Activated naive CD8-positive, alpha-beta T cell (primary cell): Measurements from ENCODE around the gene DYNC1I2.

Experiments used
- H3K27ac Mint-ChIP-seq: one replicate; pipeline ENCODE4 v1.8.0; 2021; ENCODE audit warnings: mixed read lengths
- H3K27me3 Mint-ChIP-seq: one replicate; pipeline ENCODE4 v1.8.0; 2021; ENCODE audit warnings: mixed read lengths
- H3K36me3 Mint-ChIP-seq: one replicate; pipeline ENCODE4 v1.8.0; 2021; ENCODE audit warnings: mixed read lengths
- H3K4me1 Mint-ChIP-seq: one replicate; pipeline ENCODE4 v1.8.0; 2021; ENCODE audit warnings: low read depth, mixed read lengths
- H3K4me3 Mint-ChIP-seq: one replicate; pipeline ENCODE4 v1.8.0; 2021; ENCODE audit warnings: mild to moderate bottlenecking, mixed read lengths
- H3K9me3 Mint-ChIP-seq: one replicate; pipeline ENCODE4 v1.8.0; 2021; ENCODE audit warnings: low read depth, mixed read lengths

DYNC1I2 gene

GRCh38 chr2:171687287-171688128 lies at the start of gene DYNC1I2:
TSS of gene DYNC1I2 (plus strand) at chr2:171687469. CDS start at chr2:171690156, 2,687 bp downstream.
- peaks cover 30% of the 10 kb centered on the region for H3K4me1 Mint-ChIP-seq
- peak within 1 kb of the TSS; percentile 89 for H3K4me3 Mint-ChIP-seq
- peaks cover 2% of the 10 kb centered on the region for H3K36me3 Mint-ChIP-seq
- H3K27me3 Mint-ChIP-seq = no peaks in the 10 kb centered on the region
- peak within 1 kb of the TSS; percentile 84 for H3K27ac Mint-ChIP-seq
- H3K9me3 Mint-ChIP-seq = no peaks in the 10 kb centered on the region

DNA sequence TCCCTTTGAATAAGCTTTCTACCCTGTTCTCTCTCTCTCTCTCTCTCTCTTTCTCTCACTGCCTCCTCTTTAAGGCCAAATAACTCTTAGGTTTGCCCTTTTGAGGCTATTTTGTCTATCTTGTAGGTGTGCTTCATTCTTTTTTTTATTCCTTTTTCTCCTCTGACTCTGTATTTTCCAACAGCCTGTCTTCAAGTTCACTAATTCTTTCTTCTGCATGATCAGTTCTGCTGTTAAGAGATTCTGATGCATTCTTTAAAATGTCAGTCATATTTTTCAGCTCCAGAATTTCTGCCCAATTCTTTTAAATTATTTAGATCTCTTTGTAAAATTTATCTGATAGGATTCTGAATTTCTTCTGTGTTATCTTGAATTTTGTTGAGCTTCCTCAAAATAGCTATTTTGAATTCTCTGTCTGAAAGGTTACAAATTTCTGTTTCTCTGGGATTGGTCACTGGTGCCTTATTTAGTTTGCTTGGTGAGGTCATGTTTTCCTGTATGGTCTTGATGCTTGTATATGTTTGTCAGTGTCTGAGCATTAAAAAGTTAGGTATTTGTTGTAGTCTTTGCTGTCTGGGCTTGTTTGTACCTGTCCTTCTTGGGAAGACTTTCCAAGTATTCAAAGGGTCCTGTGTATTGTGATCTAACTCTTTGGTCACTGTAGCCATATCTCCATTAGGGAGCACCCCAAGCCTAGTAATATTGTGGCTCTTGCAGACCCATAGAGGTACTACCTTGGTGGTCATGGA lies 35.4 kb upstream of the DYNC1I2 start:
- Mint-ChIP-seq H3K27ac (no peak overlapping the region), H3K36me3 (peaks cover 9% of the 10 kb centered on the region), H3K9me3 (peaks cover 20% of the 10 kb centered on the region), H3K4me1 (no peaks in the 10 kb centered on the region), H3K4me3 (no peak overlapping the region), H3K27me3 (peaks cover 22% of the 10 kb centered on the region)

GRCh38 chr2:171652416-171652785 lies 34.9 kb upstream of the DYNC1I2 start:
- H3K27me3 Mint-ChIP-seq = peaks cover 23% of the 10 kb centered on the region
- H3K4me1 Mint-ChIP-seq = no peaks in the 10 kb centered on the region
- no peak overlapping the region for H3K4me3 Mint-ChIP-seq
- H3K9me3 Mint-ChIP-seq = peaks cover 20% of the 10 kb centered on the region
- H3K36me3 Mint-ChIP-seq = peaks cover 9% of the 10 kb centered on the region
- no peak overlapping the region for H3K27ac Mint-ChIP-seq

DNA sequence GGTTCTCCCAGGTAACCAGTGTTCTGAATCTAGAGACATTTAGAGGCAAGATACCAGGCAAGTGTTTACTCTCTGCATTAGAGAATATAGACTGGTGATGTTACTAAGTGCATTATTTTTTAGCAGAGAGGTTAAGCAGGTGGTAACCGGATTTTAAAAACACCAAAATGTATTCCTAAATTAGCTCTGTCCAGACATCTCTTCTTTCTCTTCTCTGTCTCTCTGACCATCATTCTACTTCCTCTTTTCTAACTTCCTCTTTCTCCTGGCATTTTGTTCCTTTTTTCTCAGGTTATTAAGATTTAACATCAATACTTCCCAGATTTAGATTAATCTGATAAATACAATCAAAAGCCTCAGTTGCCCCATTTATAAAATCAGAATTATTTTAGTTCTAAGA lies 31.7 kb upstream of the DYNC1I2 start:
- no peaks in the 10 kb centered on the region for H3K4me1 Mint-ChIP-seq
- H3K9me3 Mint-ChIP-seq = peaks cover 7% of the 10 kb centered on the region
- peaks cover 22% of the 10 kb centered on the region for H3K27me3 Mint-ChIP-seq
- H3K36me3 Mint-ChIP-seq = peaks cover 4% of the 10 kb centered on the region
- no peak overlapping the region for H3K4me3 Mint-ChIP-seq
- no peak overlapping the region for H3K27ac Mint-ChIP-seq

GRCh38 chr2:171667041-171667440 lies 20.2 kb upstream of the DYNC1I2 start:
- Mint-ChIP-seq H3K27ac (no peak overlapping the region), H3K4me1 (no peaks in the 10 kb centered on the region), H3K4me3 (no peak overlapping the region), H3K27me3 (peaks cover 11% of the 10 kb centered on the region), H3K9me3 (no peaks in the 10 kb centered on the region), H3K36me3 (no peaks in the 10 kb centered on the region)

DNA sequence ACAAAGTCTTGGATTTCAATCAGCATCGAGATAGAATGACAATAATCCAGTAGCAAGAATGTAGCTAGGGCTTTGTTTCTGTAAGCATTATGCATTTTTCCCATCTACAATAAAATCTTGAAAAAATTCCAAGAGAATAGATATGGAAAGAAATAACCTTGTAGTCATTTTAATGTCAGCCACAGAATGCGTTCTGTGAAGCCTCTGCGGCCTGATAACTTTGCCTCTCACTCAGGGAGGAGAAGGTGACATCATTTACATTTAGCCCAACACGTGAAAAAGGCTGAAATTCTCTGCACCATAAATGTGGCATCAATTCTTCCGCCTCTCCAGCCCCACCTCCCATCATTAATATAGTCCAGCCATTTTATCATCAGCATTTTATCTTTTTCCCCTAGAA lies 19.1 kb upstream of the DYNC1I2 start:
- Mint-ChIP-seq H3K27me3 (peaks cover 10% of the 10 kb centered on the region), H3K4me1 (no peaks in the 10 kb centered on the region), H3K4me3 (no peak overlapping the region), H3K27ac (no peak overlapping the region), H3K36me3 (no peaks in the 10 kb centered on the region), H3K9me3 (no peaks in the 10 kb centered on the region)

- no peaks in the 10 kb centered on the region for H3K36me3 Mint-ChIP-seq
- H3K27ac Mint-ChIP-seq = no peak overlapping the region
- no peak overlapping the region for H3K4me3 Mint-ChIP-seq
- peaks cover 7% of the 10 kb centered on the region for H3K27me3 Mint-ChIP-seq
- no peaks in the 10 kb centered on the region for H3K4me1 Mint-ChIP-seq
- no peaks in the 10 kb centered on the region for H3K9me3 Mint-ChIP-seq
Measured at GRCh38 chr2:171669121-171669520, 18.1 kb upstream of the DYNC1I2 start.

- Mint-ChIP-seq H3K4me1 (no peaks in the 10 kb centered on the region), H3K4me3 (no peak overlapping the region), H3K27ac (no peak overlapping the region), H3K36me3 (no peaks in the 10 kb centered on the region), H3K9me3 (no peaks in the 10 kb centered on the region), H3K27me3 (peaks cover 1% of the 10 kb centered on the region)
Measured at GRCh38 chr2:171670655-171671054, 16.6 kb upstream of the DYNC1I2 start.

GRCh38 chr2:171671867-171672266 lies 15.4 kb upstream of the DYNC1I2 start:
- Mint-ChIP-seq H3K27ac (no peak overlapping the region), H3K4me3 (no peak overlapping the region), H3K4me1 (no peaks in the 10 kb centered on the region), H3K27me3 (no peaks in the 10 kb centered on the region), H3K36me3 (no peaks in the 10 kb centered on the region), H3K9me3 (no peaks in the 10 kb centered on the region)

GRCh38 chr2:171673905-171674304 lies 13.4 kb upstream of the DYNC1I2 start:
- H3K27ac Mint-ChIP-seq = no peak overlapping the region
- no peaks in the 10 kb centered on the region for H3K36me3 Mint-ChIP-seq
- no peak overlapping the region for H3K4me3 Mint-ChIP-seq
- H3K9me3 Mint-ChIP-seq = no peaks in the 10 kb centered on the region
- H3K4me1 Mint-ChIP-seq = no peaks in the 10 kb centered on the region
- peaks cover 3% of the 10 kb centered on the region for H3K27me3 Mint-ChIP-seq

GRCh38 chr2:171675810-171676345 lies 11.4 kb upstream of the DYNC1I2 start:
- Mint-ChIP-seq H3K27me3 (peaks cover 3% of the 10 kb centered on the region), H3K4me3 (no peak overlapping the region)

DNA sequence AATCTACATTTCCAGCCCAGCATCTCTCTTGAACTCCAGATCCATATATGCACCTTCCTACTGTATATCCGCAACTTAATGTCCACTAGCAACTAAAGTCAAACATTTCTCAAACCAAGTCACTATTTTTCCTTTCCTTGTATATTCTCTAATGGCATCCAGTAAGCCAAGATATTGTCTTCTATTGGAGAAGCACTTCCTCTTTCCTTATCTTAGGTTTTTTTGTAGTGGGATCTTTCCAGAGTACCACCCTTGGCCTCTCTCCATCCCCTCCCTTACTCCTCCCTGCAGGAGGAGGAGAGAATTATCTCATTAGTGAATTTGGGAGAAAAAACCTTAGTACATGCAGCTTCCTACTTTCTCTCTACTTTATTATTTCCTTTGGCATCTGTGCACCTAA lies 8.7 kb upstream of the DYNC1I2 start:
- Mint-ChIP-seq H3K9me3 (no peaks in the 10 kb centered on the region), H3K36me3 (no peaks in the 10 kb centered on the region), H3K4me3 (no peak overlapping the region), H3K27ac (no peak overlapping the region), H3K4me1 (no peaks in the 10 kb centered on the region), H3K27me3 (peaks cover 5% of the 10 kb centered on the region)

More at GRCh38 chr2:171675810-171676345, 11.4 kb upstream of the DYNC1I2 start:
- Mint-ChIP-seq H3K36me3 (no peaks in the 10 kb centered on the region), H3K27ac (no peak overlapping the region), H3K9me3 (no peaks in the 10 kb centered on the region), H3K4me1 (no peaks in the 10 kb centered on the region)

DNA sequence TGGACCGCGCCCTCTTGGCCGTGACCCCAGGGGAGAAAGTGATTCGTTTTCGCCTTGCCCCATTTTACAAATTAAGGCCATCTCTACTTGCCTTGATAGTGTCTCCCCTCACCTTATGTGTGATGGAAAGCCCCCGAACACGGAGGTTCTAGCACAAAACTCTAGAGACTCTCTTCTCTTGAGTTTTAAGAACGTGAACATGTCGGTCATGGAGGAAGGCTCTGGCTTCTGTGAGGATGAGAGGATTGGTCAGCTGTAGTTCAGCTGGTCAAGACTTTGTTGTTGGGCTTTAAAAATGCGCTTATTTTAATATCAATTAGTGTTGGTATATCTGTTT lies 828 bp downstream of the DYNC1I2 start:
- Mint-ChIP-seq H3K4me3 (peak overlapping the region; percentile 89), H3K4me1 (peaks cover 34% of the 10 kb centered on the region), H3K9me3 (no peaks in the 10 kb centered on the region), H3K36me3 (peaks cover 2% of the 10 kb centered on the region), H3K27ac (peak overlapping the region; percentile 84), H3K27me3 (no peaks in the 10 kb centered on the region)

- peaks cover 2% of the 10 kb centered on the region for H3K36me3 Mint-ChIP-seq
- H3K4me3 Mint-ChIP-seq = no peak overlapping the region
- H3K27ac Mint-ChIP-seq = no peak overlapping the region
- H3K27me3 Mint-ChIP-seq = no peaks in the 10 kb centered on the region
- H3K4me1 Mint-ChIP-seq = peaks cover 31% of the 10 kb centered on the region
- H3K9me3 Mint-ChIP-seq = no peaks in the 10 kb centered on the region
Measured at GRCh38 chr2:171692331-171692730, 5.1 kb downstream of the DYNC1I2 start.

DNA sequence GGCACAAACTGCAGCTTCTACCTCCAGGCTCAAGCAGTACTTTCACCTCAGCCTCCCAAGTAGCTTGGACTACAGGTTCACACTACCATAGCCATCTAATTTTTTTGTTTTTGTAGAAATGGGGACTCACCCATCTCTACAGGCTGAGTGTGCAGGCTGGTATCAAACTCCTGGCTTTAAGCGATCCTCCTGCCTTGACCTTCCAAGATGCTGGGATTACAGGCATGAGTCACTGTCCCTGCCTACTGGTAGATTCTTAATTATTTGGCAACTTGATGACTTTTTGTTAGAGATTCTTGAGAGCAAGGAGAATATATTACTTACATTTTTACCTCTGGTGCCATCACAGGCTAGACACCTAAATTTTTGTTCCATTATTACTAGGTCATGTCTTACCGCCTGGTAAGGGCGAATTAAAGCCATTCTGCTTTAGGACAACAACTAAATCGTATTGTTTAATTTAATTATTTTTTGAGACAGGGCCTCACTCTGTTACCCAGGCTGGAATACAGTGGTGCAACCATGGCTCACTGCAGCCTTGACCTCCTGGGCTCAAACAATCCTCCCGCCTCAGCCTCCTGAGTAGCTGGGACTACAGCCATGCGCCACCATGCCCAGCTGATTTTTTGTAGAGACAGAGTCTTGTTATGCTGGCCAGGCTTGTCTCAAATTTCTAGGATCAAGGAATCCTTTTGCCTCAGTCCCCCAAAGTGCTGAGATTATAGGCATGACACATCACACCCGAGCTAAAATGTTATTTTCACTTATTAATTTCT lies 15.7 kb downstream of the DYNC1I2 start:
- Mint-ChIP-seq H3K4me3 (no peak overlapping the region), H3K36me3 (peaks cover 3% of the 10 kb centered on the region), H3K27me3 (no peaks in the 10 kb centered on the region), H3K9me3 (no peaks in the 10 kb centered on the region), H3K4me1 (peaks cover 4% of the 10 kb centered on the region), H3K27ac (no peak overlapping the region)
